Measurements from ENCODE around the gene POLR3A.
"Not testable (repeated sequence)": the region's sequence is repeated elsewhere in the genome, so short reads cannot be mapped to it uniquely, and the experiment has no call there.

Gene POLR3A

GRCh38 chr10:78015546-78015945 is 13.8 kb downstream of the POLR3A start:
- no peak for DNase-seq

- no peak for DNase-seq
Observed at GRCh38 chr10:78013564-78013963, 15.8 kb downstream of the POLR3A start.

- no peak for DNase-seq
Observed at GRCh38 chr10:78011065-78011464, 18.2 kb downstream of the POLR3A start.

- no peak for DNase-seq
Observed at GRCh38 chr10:78010278-78010677, 19.0 kb downstream of the POLR3A start.

- no peak for DNase-seq
Observed at GRCh38 chr10:78009662-78010061, 19.7 kb downstream of the POLR3A start.

- no peak for DNase-seq
Observed at GRCh38 chr10:78007172-78007571, 22.1 kb downstream of the POLR3A start.

GRCh38 chr10:78004215-78005026 is 24.9 kb downstream of the POLR3A start:
- no peak for DNase-seq

GRCh38 chr10:78002541-78003288 is 26.6 kb downstream of the POLR3A start:
- DNase-seq: no peak

- no peak for DNase-seq
Observed at GRCh38 chr10:78000956-78001472, 28.3 kb downstream of the POLR3A start.

GRCh38 chr10:78000206-78000605 is 29.1 kb downstream of the POLR3A start:
- no peak for DNase-seq

- not testable (repeated sequence) for DNase-seq
Observed at GRCh38 chr10:77998780-77999179, 30.5 kb downstream of the POLR3A start.

- no peak for DNase-seq
Observed at GRCh38 chr10:77993620-77994019, 35.7 kb downstream of the POLR3A start.

- no peak for DNase-seq
Observed at GRCh38 chr10:77989081-77989724, 40.1 kb downstream of the POLR3A start.

- DNase-seq: no peak
Observed at GRCh38 chr10:77987671-77988255, 41.6 kb downstream of the POLR3A start.

GRCh38 chr10:77984986-77985385 is 44.3 kb downstream of the POLR3A start:
- DNase-seq: no peak

GRCh38 chr10:77983384-77984341 is 45.7 kb downstream of the POLR3A start:
- peak; percentile 74 for DNase-seq

GRCh38 chr10:77981281-77981680 is 48.0 kb downstream of the POLR3A start:
- DNase-seq: no peak

GRCh38 chr10:77979221-77979620 is 50.1 kb downstream of the POLR3A start:
- no peak for DNase-seq

- DNase-seq: no peak
Observed at GRCh38 chr10:77978360-77978759, 51.0 kb downstream of the POLR3A start.

- no peak for DNase-seq
Observed at GRCh38 chr10:77977934-77978333, 51.4 kb downstream of the POLR3A start.

GRCh38 chr10:77977016-77977415 is 52.3 kb downstream of the POLR3A start:
- DNase-seq: no peak

Data from fibroblast of skin of right quadriceps (primary cell).